ENCODE results near the gene OR6X1. TPM values are rescaled to one million over a fixed set of nuclear protein-coding genes. Genes with fewer than 3 reads are reported as not detected.

OR6X1 gene
- polyA plus RNA-seq, 4 donors = not detected

DNA sequence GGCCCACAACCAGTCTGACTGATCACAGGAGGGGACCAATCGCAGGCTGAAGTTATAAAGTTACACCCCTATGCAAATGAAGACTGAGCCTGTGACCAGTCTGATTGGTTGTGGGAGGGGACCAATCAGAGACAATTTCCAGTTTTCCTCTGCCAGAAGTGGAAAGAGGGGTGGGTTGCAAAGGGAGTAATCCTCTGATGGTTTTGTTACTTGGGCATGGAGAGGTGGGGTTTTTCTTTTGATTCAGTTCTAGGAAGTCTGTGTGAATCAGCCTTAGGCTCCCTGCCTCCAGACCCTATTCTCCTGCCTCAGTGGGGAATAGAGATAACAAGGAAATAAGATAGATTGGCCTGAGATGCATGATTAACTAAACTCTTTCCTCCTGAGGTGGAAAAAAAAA lies 41.9 kb upstream of the OR6X1 start:
- H3K4me3 ChIP-seq (ENCODE audit: low read depth in 1 of 3, low read length in 3 of 3) = no peak overlapping the region
- peaks cover 0 to 12% (median 0%) of the 10 kb centered on the region in 3 donors for H3K4me1 ChIP-seq (ENCODE audit: control insufficient read depth in 3 of 3, insufficient read depth in 2 of 3, low read depth in 1 of 3, low read length in 2 of 3)
- WGBS, 3 donors = 92 to 100% (median 97%) methylated on average over 1 of the region's 1 CpG
- FAIRE-seq (no peak), DNase-seq (no peak)
- H3K9me3 ChIP-seq (ENCODE audit: control insufficient read depth in 2 of 2, insufficient read depth in 1 of 2, low read depth in 1 of 2, low read length in 1 of 2) = no peaks in the 10 kb centered on the region
- no peak overlapping the region for H3K27ac ChIP-seq (ENCODE audit: low read depth in 1 of 3, low read length in 2 of 3)
- H3K27me3 ChIP-seq (ENCODE audit: control insufficient read depth in 3 of 3, insufficient read depth in 3 of 3, low read length in 3 of 3) = no peaks in the 10 kb centered on the region
- H3K36me3 ChIP-seq (ENCODE audit: control insufficient read depth in 3 of 3, insufficient read depth in 2 of 3, low read depth in 1 of 3, low read length in 3 of 3) = no peaks in the 10 kb centered on the region

DNA sequence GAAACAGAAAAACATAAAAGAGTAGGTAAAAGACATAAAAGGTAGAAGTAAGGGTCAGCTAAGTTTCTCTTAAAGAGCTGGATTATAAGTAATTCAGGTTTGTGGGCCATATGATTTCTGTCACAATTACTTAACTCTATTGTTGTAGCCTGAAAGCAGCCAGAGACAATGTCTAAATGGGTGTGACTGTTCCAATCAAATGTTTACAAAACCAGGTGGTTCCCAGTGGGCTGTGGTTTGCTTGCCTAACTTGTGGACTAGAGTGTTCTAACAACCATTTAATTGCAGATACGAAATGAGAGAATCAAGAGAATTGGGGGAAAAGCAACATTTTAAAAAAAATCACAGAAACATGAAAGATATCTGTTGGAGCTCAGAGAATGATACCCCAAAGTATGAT lies 29.2 kb upstream of the OR6X1 start:
- H3K4me1 ChIP-seq (ENCODE audit: control insufficient read depth in 3 of 3, insufficient read depth in 2 of 3, low read depth in 1 of 3, low read length in 2 of 3) = no peaks in the 10 kb centered on the region
- no peak overlapping the region for H3K4me3 ChIP-seq (ENCODE audit: low read depth in 1 of 3, low read length in 3 of 3)
- no peak overlapping the region for H3K27ac ChIP-seq (ENCODE audit: low read depth in 1 of 3, low read length in 2 of 3)
- H3K36me3 ChIP-seq (ENCODE audit: control insufficient read depth in 3 of 3, insufficient read depth in 2 of 3, low read depth in 1 of 3, low read length in 3 of 3) = no peaks in the 10 kb centered on the region
- H3K27me3 ChIP-seq (ENCODE audit: control insufficient read depth in 3 of 3, insufficient read depth in 3 of 3, low read length in 3 of 3) = no peaks in the 10 kb centered on the region
- no peaks in the 10 kb centered on the region for H3K9me3 ChIP-seq (ENCODE audit: control insufficient read depth in 2 of 2, insufficient read depth in 1 of 2, low read depth in 1 of 2, low read length in 1 of 2)
- no peak for FAIRE-seq
- DNase-seq = no peak
- 41 to 66% (median 56%) methylated on average over 1 of the region's 1 CpG for WGBS, 3 donors

DNA sequence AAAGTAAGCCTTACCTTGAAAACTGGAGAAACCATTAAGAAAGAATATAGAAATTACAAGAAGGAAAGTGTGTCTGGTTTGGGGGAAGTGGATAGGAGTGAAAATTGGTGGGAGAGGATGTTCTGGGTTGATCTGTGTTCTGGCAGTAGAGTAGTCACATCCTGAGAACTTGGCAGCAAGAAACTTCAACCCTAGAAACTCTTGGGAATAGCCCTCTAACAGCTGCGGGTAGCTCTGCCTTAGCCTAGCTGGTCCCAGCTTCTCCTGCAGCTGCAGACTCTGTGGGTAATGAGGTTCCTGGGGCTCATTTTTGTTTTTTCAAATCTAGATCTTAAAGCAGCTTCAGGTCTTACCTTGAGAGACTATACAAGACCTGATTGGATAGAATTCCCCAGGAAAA lies 24.2 kb upstream of the OR6X1 start:
- FAIRE-seq (no peak), DNase-seq (no peak)
- Histone ChIP-seq H3K4me1 (ENCODE audit: control insufficient read depth in 3 of 3, insufficient read depth in 2 of 3, low read depth in 1 of 3, low read length in 2 of 3) (no peaks in the 10 kb centered on the region), H3K4me3 (ENCODE audit: low read depth in 1 of 3, low read length in 3 of 3) (no peak overlapping the region), H3K27ac (ENCODE audit: low read depth in 1 of 3, low read length in 2 of 3) (no peak overlapping the region), H3K27me3 (ENCODE audit: control insufficient read depth in 3 of 3, insufficient read depth in 3 of 3, low read length in 3 of 3) (no peaks in the 10 kb centered on the region), H3K36me3 (ENCODE audit: control insufficient read depth in 3 of 3, insufficient read depth in 2 of 3, low read depth in 1 of 3, low read length in 3 of 3) (no peaks in the 10 kb centered on the region), H3K9me3 (ENCODE audit: control insufficient read depth in 2 of 2, insufficient read depth in 1 of 2, low read depth in 1 of 2, low read length in 1 of 2) (no peaks in the 10 kb centered on the region)
- 94 to 100% (median 96%) methylated on average over 1 of the region's 1 CpG for WGBS, 3 donors

DNA sequence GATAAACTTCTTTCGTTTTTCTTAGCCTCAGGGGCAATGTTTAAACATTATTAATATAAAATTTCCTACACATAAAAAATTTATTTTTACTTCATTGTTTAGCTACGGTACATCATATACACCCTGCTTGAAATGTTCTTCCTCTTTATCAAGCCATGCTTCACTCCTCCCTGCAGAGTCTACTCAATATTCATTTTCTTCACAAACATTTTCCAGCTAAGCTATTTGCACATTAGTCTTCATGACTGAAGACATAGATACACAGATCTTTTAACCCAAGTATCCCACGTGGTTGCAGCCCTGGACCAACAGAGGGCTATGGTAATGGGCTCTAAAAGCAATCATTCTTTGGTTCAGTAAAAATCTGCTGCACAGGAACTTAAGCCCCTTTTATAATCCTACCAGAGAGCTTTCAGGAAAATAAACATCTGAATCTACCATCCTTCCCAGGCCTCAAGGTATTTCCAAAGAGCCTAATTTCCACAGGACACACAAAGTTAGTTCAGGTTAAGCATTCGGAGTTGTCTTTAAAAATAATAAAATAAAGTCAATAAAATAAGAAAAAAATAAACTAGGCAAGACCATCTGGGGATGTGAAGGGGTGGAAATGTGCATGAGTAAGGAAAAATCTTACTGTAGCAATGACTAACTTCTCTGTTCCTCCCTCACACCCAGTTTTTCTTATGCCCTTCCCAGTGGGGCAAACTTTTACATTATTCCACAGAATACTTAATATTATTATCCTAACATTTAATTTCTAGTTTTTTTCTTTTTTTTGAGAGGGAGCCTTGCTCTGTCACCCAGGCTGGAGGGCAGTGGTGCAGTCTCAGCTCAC lies 21.6 kb upstream of the OR6X1 start:
- WGBS, 3 donors = 54 to 60% (median 54%) methylated on average over 4 of the region's 4 CpGs
- Histone ChIP-seq H3K27ac (ENCODE audit: low read depth in 1 of 3, low read length in 2 of 3) (no peak overlapping the region), H3K27me3 (ENCODE audit: control insufficient read depth in 3 of 3, insufficient read depth in 3 of 3, low read length in 3 of 3) (no peaks in the 10 kb centered on the region), H3K36me3 (ENCODE audit: control insufficient read depth in 3 of 3, insufficient read depth in 2 of 3, low read depth in 1 of 3, low read length in 3 of 3) (no peaks in the 10 kb centered on the region), H3K4me3 (ENCODE audit: low read depth in 1 of 3, low read length in 3 of 3) (no peak overlapping the region), H3K9me3 (ENCODE audit: control insufficient read depth in 2 of 2, insufficient read depth in 1 of 2, low read depth in 1 of 2, low read length in 1 of 2) (no peaks in the 10 kb centered on the region), H3K4me1 (ENCODE audit: control insufficient read depth in 3 of 3, insufficient read depth in 2 of 3, low read depth in 1 of 3, low read length in 2 of 3) (no peaks in the 10 kb centered on the region)
- FAIRE-seq (no peak), DNase-seq (no peak)

DNA sequence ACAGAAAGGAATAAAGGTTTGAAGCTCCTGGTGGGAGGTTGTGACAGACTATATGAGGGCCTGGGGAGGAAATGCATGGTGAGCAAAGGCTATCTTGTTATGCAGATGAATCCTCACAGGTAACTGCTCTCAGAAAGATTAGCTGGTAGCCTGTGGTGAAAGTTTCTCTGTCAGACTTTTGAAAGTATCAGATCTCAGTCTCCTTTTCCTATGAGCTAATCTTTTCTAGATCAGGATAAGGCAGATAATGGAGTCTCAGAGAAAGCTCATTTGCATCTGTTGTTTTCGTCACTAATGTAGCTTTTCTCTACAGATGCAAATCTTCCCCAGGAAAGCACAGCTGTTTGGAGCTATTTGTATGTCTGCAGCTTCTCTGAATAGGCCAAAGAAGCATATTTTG lies 21.0 kb upstream of the OR6X1 start:
- H3K4me3 ChIP-seq (ENCODE audit: low read depth in 1 of 3, low read length in 3 of 3) = no peak overlapping the region
- H3K27ac ChIP-seq (ENCODE audit: low read depth in 1 of 3, low read length in 2 of 3) = no peak overlapping the region
- no peaks in the 10 kb centered on the region for H3K9me3 ChIP-seq (ENCODE audit: control insufficient read depth in 2 of 2, insufficient read depth in 1 of 2, low read depth in 1 of 2, low read length in 1 of 2)
- H3K36me3 ChIP-seq (ENCODE audit: control insufficient read depth in 3 of 3, insufficient read depth in 2 of 3, low read depth in 1 of 3, low read length in 3 of 3) = no peaks in the 10 kb centered on the region
- DNase-seq (no peak), FAIRE-seq (no peak)
- no peaks in the 10 kb centered on the region for H3K4me1 ChIP-seq (ENCODE audit: control insufficient read depth in 3 of 3, insufficient read depth in 2 of 3, low read depth in 1 of 3, low read length in 2 of 3)
- WGBS, 3 donors = 58 to 78% (median 78%) methylated on average over 1 of the region's 1 CpG
- no peaks in the 10 kb centered on the region for H3K27me3 ChIP-seq (ENCODE audit: control insufficient read depth in 3 of 3, insufficient read depth in 3 of 3, low read length in 3 of 3)

DNA sequence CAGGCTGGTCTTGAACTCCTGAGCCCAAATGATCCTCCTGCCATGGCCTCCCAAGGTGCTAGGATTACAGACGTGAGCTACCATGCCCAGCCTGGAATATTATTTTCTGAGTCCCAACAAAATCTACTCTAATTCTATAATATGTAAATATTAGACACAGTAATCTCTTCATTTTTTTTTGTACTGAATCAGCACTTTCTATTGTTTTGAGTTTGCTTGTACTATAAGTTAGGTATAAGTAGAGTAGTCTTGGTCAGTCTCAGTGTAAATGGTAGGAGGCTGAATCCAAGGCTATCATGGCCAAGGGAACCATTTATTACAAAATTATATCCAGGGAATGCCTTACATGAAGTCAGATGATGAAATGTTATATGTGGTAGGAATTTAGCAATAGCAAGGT lies 19.6 kb upstream of the OR6X1 start:
- DNase-seq (no peak), FAIRE-seq (no peak)
- Histone ChIP-seq H3K27me3 (ENCODE audit: control insufficient read depth in 3 of 3, insufficient read depth in 3 of 3, low read length in 3 of 3) (no peaks in the 10 kb centered on the region), H3K4me3 (ENCODE audit: low read depth in 1 of 3, low read length in 3 of 3) (no peak overlapping the region), H3K27ac (ENCODE audit: low read depth in 1 of 3, low read length in 2 of 3) (no peak overlapping the region), H3K36me3 (ENCODE audit: control insufficient read depth in 3 of 3, insufficient read depth in 2 of 3, low read depth in 1 of 3, low read length in 3 of 3) (no peaks in the 10 kb centered on the region), H3K4me1 (ENCODE audit: control insufficient read depth in 3 of 3, insufficient read depth in 2 of 3, low read depth in 1 of 3, low read length in 2 of 3) (no peaks in the 10 kb centered on the region), H3K9me3 (ENCODE audit: control insufficient read depth in 2 of 2, insufficient read depth in 1 of 2, low read depth in 1 of 2, low read length in 1 of 2) (no peaks in the 10 kb centered on the region)
- 71 to 94% (median 83%) methylated on average over 1 of the region's 1 CpG for WGBS, 3 donors

DNA sequence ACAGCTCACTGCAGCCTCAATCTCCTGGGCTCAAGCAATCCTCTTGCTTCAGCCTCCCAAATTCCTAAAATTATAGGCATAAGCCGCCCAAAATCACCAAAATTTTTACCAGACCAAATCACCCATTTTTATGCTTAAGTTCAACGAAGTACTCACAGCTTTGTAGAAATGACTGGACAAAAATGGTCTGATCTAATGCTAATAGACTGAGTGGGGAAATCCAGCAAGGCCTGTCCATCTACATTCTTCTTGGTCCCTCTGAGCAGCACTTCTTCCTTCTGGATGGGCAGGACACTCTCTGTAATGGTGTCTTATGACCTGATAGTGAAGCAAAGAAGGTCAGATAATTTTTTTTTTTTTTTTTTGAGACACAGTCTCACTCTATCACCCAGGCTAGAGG lies 18.7 kb upstream of the OR6X1 start:
- Histone ChIP-seq H3K36me3 (ENCODE audit: control insufficient read depth in 3 of 3, insufficient read depth in 2 of 3, low read depth in 1 of 3, low read length in 3 of 3) (no peaks in the 10 kb centered on the region), H3K27me3 (ENCODE audit: control insufficient read depth in 3 of 3, insufficient read depth in 3 of 3, low read length in 3 of 3) (no peaks in the 10 kb centered on the region), H3K9me3 (ENCODE audit: control insufficient read depth in 2 of 2, insufficient read depth in 1 of 2, low read depth in 1 of 2, low read length in 1 of 2) (no peaks in the 10 kb centered on the region), H3K4me1 (ENCODE audit: control insufficient read depth in 3 of 3, insufficient read depth in 2 of 3, low read depth in 1 of 3, low read length in 2 of 3) (no peaks in the 10 kb centered on the region), H3K4me3 (ENCODE audit: low read depth in 1 of 3, low read length in 3 of 3) (no peak overlapping the region), H3K27ac (ENCODE audit: low read depth in 1 of 3, low read length in 2 of 3) (no peak overlapping the region)
- WGBS, 3 donors = 62 to 73% (median 63%) methylated on average over 2 of the region's 2 CpGs
- no peak for FAIRE-seq
- DNase-seq = no peak

DNA sequence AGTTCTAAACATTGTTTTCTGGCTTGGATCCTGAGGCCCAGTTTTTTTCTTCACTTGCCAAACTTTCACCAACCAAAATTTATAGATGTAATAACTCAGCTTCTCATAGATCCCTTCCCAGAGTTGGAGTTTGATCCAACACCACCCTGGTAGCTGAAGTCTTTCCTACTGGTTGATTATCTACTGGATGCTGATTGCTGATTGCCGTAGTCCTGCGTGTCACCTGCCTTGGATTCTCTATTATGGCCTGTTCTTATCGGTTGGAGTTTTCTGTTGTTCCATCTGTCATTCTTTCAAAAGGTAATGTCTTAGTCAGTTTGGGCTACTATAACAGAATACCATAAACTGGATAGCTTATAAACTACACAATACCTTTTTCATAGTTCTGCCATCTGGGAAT lies 17.3 kb upstream of the OR6X1 start:
- FAIRE-seq = no peak
- H3K27ac ChIP-seq (ENCODE audit: low read depth in 1 of 3, low read length in 2 of 3) = no peak overlapping the region
- no peaks in the 10 kb centered on the region for H3K36me3 ChIP-seq (ENCODE audit: control insufficient read depth in 3 of 3, insufficient read depth in 2 of 3, low read depth in 1 of 3, low read length in 3 of 3)
- no peaks in the 10 kb centered on the region for H3K4me1 ChIP-seq (ENCODE audit: control insufficient read depth in 3 of 3, insufficient read depth in 2 of 3, low read depth in 1 of 3, low read length in 2 of 3)
- no peaks in the 10 kb centered on the region for H3K27me3 ChIP-seq (ENCODE audit: control insufficient read depth in 3 of 3, insufficient read depth in 3 of 3, low read length in 3 of 3)
- no peak for DNase-seq
- 78 to 97% (median 80%) methylated on average over 3 of the region's 3 CpGs for WGBS, 3 donors
- H3K4me3 ChIP-seq (ENCODE audit: low read depth in 1 of 3, low read length in 3 of 3) = no peak overlapping the region
- H3K9me3 ChIP-seq (ENCODE audit: control insufficient read depth in 2 of 2, insufficient read depth in 1 of 2, low read depth in 1 of 2, low read length in 1 of 2) = no peaks in the 10 kb centered on the region

DNA sequence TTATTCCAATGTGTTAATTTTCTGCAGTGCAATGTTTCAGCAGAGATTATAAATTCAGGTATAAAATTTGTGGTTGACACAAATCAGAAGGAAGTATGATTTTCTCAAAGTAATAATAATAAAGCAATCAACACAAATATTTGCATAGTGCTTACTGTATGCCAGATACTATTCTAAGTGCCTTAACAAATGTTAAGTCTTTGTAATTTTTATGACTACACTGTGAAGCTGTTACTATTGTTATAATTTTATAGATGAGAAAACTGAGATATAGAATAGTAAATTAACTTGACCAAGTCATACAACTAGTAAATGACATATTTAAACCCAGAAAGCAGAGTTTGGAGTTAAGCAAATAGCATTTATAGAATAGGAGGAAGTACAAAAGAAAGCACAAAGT lies 16.4 kb upstream of the OR6X1 start:
- no peak for DNase-seq

More for the DNA sequence above, 16.4 kb upstream of the OR6X1 start:
- H3K27me3 ChIP-seq (ENCODE audit: control insufficient read depth in 3 of 3, insufficient read depth in 3 of 3, low read length in 3 of 3) = no peaks in the 10 kb centered on the region
- H3K4me1 ChIP-seq (ENCODE audit: control insufficient read depth in 3 of 3, insufficient read depth in 2 of 3, low read depth in 1 of 3, low read length in 2 of 3) = no peaks in the 10 kb centered on the region
- H3K27ac ChIP-seq (ENCODE audit: low read depth in 1 of 3, low read length in 2 of 3) = no peak overlapping the region
- H3K36me3 ChIP-seq (ENCODE audit: control insufficient read depth in 3 of 3, insufficient read depth in 2 of 3, low read depth in 1 of 3, low read length in 3 of 3) = no peaks in the 10 kb centered on the region
- FAIRE-seq = no peak
- H3K9me3 ChIP-seq (ENCODE audit: control insufficient read depth in 2 of 2, insufficient read depth in 1 of 2, low read depth in 1 of 2, low read length in 1 of 2) = no peaks in the 10 kb centered on the region
- H3K4me3 ChIP-seq (ENCODE audit: low read depth in 1 of 3, low read length in 3 of 3) = no peak overlapping the region

Measured in small intestine (tissue), 7 donors.